SK-N-SH (cell line): Measurements from ENCODE around the gene ABCB9. TPM values are rescaled to one million over a fixed set of nuclear protein-coding genes. Genes with fewer than 3 reads are reported as not detected.
"Not testable (repeated sequence)": the region's sequence is repeated elsewhere in the genome, so short reads cannot be mapped to it uniquely, and the experiment has no call there.

Experiments
- CTCF ChIA-PET: fragments of 300-600, 350-600 bp; formaldehyde crosslinking; extraction: SDS; loops from one replicate; lab custom pipeline; 2021; lab: Yijun Ruan, JAX
- POLR2A ChIA-PET: fragments of 350-600 bp; sonication (Branson Sonifier 250); formaldehyde crosslinking; extraction: SDS; loops from one replicate; lab custom pipeline; 2020; ENCODE audit warnings: antibody characterized with exemption, inconsistent platforms; lab: Yijun Ruan, JAX
- DNase-seq: peaks from one replicate; pipeline ENCODE4 v3.0.0; 2012
- H2AFZ ChIP-seq: fragments of 200-600 bp; sonication (generic); 2 replicates; pipeline ENCODE4 v1.8.1; 2016; ENCODE audit warnings: antibody characterized with exemption, mild to moderate bottlenecking, low read depth
- H3F3A ChIP-seq: fragments of 200-600 bp; sonication (generic); replicated peaks from 2 replicates; pipeline ENCODE3; 2016; ENCODE audit warnings: antibody characterized with exemption, mild to moderate bottlenecking; ENCODE audit not compliant: insufficient read depth
- H3K27ac ChIP-seq, 2 experiments: fragments of 200-500 bp in 1 of 2; fragments of 200-600 bp in 1 of 2; sonication (Bioruptor generic) in 1 of 2; sonication (generic), shearing (Covaris generic) in 1 of 2; 2 replicates each; pipeline versions ENCODE4 v1.5.1 to v1.6.1; 2014 to 2016; ENCODE audit warnings: low read depth in 2 of 2, inconsistent platforms in 1 of 2, low read length in 1 of 2, mild to moderate bottlenecking in 1 of 2, mixed read lengths in 1 of 2
- H3K27me3 ChIP-seq: fragments of 200-600 bp; sonication (generic), shearing (Covaris generic); 2 replicates; pipeline ENCODE4 v1.6.1; 2016; ENCODE audit warnings: mixed run types; ENCODE audit not compliant: insufficient read depth
- H3K36me3 ChIP-seq, 2 experiments: fragments of 200-500 bp in 1 of 2; fragments of 200-600 bp in 1 of 2; sonication (Bioruptor generic) in 1 of 2; sonication (generic) in 1 of 2; replicated peaks in 1 of 2; 2 replicates each; pipeline versions ENCODE3 to v1.5.1; 2014 to 2016; ENCODE audit warnings: low read length in 1 of 2, mild to moderate bottlenecking in 1 of 2; ENCODE audit not compliant: insufficient read depth in 2 of 2, control insufficient read depth in 1 of 2
- H3K4me1 ChIP-seq, 2 experiments: fragments of 200-500 bp in 1 of 2; fragments of 200-600 bp in 1 of 2; sonication (Bioruptor generic) in 1 of 2; sonication (generic), shearing (Covaris generic) in 1 of 2; 2 replicates each; pipeline versions ENCODE4 v1.5.1 to v1.6.1; 2014 to 2016; ENCODE audit warnings: low read depth in 1 of 2, low read length in 1 of 2, mixed run types in 1 of 2; ENCODE audit not compliant: insufficient read depth in 2 of 2, control insufficient read depth in 1 of 2
- H3K4me2 ChIP-seq: fragments of 200-600 bp; sonication (generic), shearing (Covaris generic); 2 replicates; pipeline ENCODE4 v1.6.1; 2017; ENCODE audit warnings: mixed run types
- H3K4me3 ChIP-seq, 2 experiments: fragments of 200-500 bp in 1 of 2; fragments of 200-600 bp in 1 of 2; sonication (Bioruptor generic) in 1 of 2; sonication (generic), shearing (Covaris generic) in 1 of 2; 2 replicates each; pipeline versions ENCODE4 v1.5.1 to v1.8.1; 2014 to 2016; ENCODE audit warnings: low read depth in 2 of 2, inconsistent platforms in 1 of 2, low read length in 1 of 2, mild to moderate bottlenecking in 1 of 2, mixed read lengths in 1 of 2, moderate library complexity in 1 of 2
- H3K79me2 ChIP-seq: fragments of 200-600 bp; sonication (generic); 2 replicates; pipeline ENCODE4 v1.8.1; 2017; ENCODE audit warnings: mild to moderate bottlenecking; ENCODE audit not compliant: insufficient read depth
- H3K9ac ChIP-seq: fragments of 200-600 bp; sonication (generic); 2 replicates; pipeline ENCODE4 v1.6.1; 2017; ENCODE audit warnings: mixed run types
- H3K9me2 ChIP-seq: fragments of 200-600 bp; sonication (generic); 2 replicates; pipeline ENCODE4 v1.6.1; 2017; ENCODE audit warnings: mixed run types
- H3K9me3 ChIP-seq: fragments of 200-600 bp; sonication (generic); 2 replicates; pipeline ENCODE4 v1.6.1; 2017; ENCODE audit warnings: mixed run types, mild to moderate bottlenecking, moderate library complexity
- H4K20me1 ChIP-seq: fragments of 200-600 bp; sonication (generic); 2 replicates; pipeline ENCODE4 v1.6.1; 2017; ENCODE audit warnings: mild to moderate bottlenecking, mixed run types; ENCODE audit not compliant: insufficient read depth
- ELF1 ChIP-seq: IDR thresholded peaks from 2 replicates; pipeline ENCODE4 v1.4.0; 2012
- EP300 ChIP-seq, 2 experiments: IDR thresholded peaks; 2 replicates each; pipeline versions ENCODE4 v1.4.0 to v1.6.1; 2012; ENCODE audit warnings: borderline replicate concordance in 1 of 2, low read depth in 1 of 2, low read length in 1 of 2
- EZH2phosphoT487 ChIP-seq: fragments of 200-600 bp; sonication (generic); IDR thresholded peaks from 2 replicates; pipeline ENCODE4 v1.6.1; 2017; ENCODE audit warnings: low read depth, mixed run types, mild to moderate bottlenecking, antibody characterized with exemption, moderate library complexity, borderline replicate concordance
- JUND ChIP-seq: IDR thresholded peaks from 2 replicates; pipeline ENCODE4 v1.4.0; 2012
- MAX ChIP-seq: IDR thresholded peaks from 2 replicates; pipeline ENCODE4 v1.4.0; 2012; ENCODE audit warnings: low read depth
- MEF2A ChIP-seq: IDR thresholded peaks from 2 replicates; pipeline ENCODE4 v1.4.0; 2012; ENCODE audit warnings: low read depth, borderline replicate concordance
- RAD21 ChIP-seq: IDR thresholded peaks from 2 replicates; pipeline ENCODE4 v1.6.1; 2012; ENCODE audit warnings: mild to moderate bottlenecking, low read length
- RXRA ChIP-seq: IDR thresholded peaks from 2 replicates; pipeline ENCODE4 v1.4.0; 2012; ENCODE audit warnings: low read depth, mild to moderate bottlenecking, borderline replicate concordance
- SIN3A ChIP-seq: IDR thresholded peaks from 2 replicates; pipeline ENCODE4 v1.6.1; 2012; ENCODE audit warnings: low read depth, mild to moderate bottlenecking, low read length, moderate library complexity, borderline replicate concordance
- SMC3 ChIP-seq: IDR thresholded peaks from 2 replicates; pipeline ENCODE4 v1.6.1; 2012; ENCODE audit warnings: low read depth, low read length, improper control_type of control experiment
- TCF12 ChIP-seq: IDR thresholded peaks from 2 replicates; pipeline ENCODE4 v1.4.0; 2012
- TEAD4 ChIP-seq: IDR thresholded peaks from 2 replicates; pipeline ENCODE4 v1.4.0; 2012; ENCODE audit warnings: mild to moderate bottlenecking, borderline replicate concordance; ENCODE audit not compliant: insufficient read depth
- USF2 ChIP-seq: fragments of 150-350 bp; IDR thresholded peaks from 2 replicates; pipeline ENCODE4 v1.6.1; 2017; ENCODE audit warnings: antibody characterized with exemption, low read length, low read depth, borderline replicate concordance
- WGBS: methylation state at CpG from one replicate; pipeline ENCODE4 v1.1.6; 2017; ENCODE audit warnings: low lambda C conversion rate; 5-methylcytosine and 5-hydroxymethylcytosine counted together
- polyA plus RNA-seq, 3 experiments: library from polyadenylated mRNA; depleted of rRNA; stranded (reverse); fragments of >200 nt; gene quantifications; 2 replicates each; pipeline ENCODE4 v1.2.3, GENCODE V29; 2012
- TF ChIP-seq, protein P1 (sequence below): fragments of 200-600 bp; sonication (generic); IDR thresholded peaks from 2 replicates; pipeline ENCODE4 v1.6.1; 2017; ENCODE audit warnings: antibody characterized with exemption, mild to moderate bottlenecking, moderate library complexity

Gene ABCB9
- polyA plus RNA-seq, 1 of the 3 experiments (the other 2 are of a cell fraction) = 6.2 TPM

- no peak for TF ChIP-seq MAX
- TF ChIP-seq SIN3A = no peak
- no peak for TF ChIP-seq EP300 (IDR thresholded peaks at IDR 0.05; ENCODE audit: borderline replicate concordance in 1 of 2, low read depth in 1 of 2, low read length in 1 of 2)
- Histone ChIP-seq H3F3A (no peaks in the 10 kb centered on the region), H3K4me3 (no peak overlapping the region), H3K27me3 (no peaks in the 10 kb centered on the region), H3K9ac (no peak overlapping the region), H3K4me2 (no peak overlapping the region), H3K27ac (no peak overlapping the region; a peak in 1 of 4 replicates), H3K79me2 (no peaks in the 10 kb centered on the region), H2AFZ (no peak overlapping the region), H3K9me2 (no peaks in the 10 kb centered on the region), H3K9me3 (no peaks in the 10 kb centered on the region), H3K4me1 (peaks cover 0 to 7% of the 10 kb centered on the region in 2 experiments; a peak in 1 of 4 replicates), H3K36me3 (no peaks in the 10 kb centered on the region), H4K20me1 (no peaks in the 10 kb centered on the region)
- CTCF ChIA-PET = interaction anchor here (2.2 kb wide), 1 partner anchor 43 kb away, joined by 6 read pairs; no protein-coding TSS in a partner anchor
- 71% methylated on average over 12 of the region's 12 CpGs for WGBS
- peak; percentile 69 for DNase-seq
- POLR2A ChIA-PET = no interaction called here
Measured at GRCh38 chr12:122909442-122910288, 56.6 kb downstream of the ABCB9 start.

- Histone ChIP-seq H4K20me1 (no peaks in the 10 kb centered on the region), H3K27ac (no peak overlapping the region)
- DNase-seq = no peak
- TF ChIP-seq JUND = no peak
- no peak for TF ChIP-seq MEF2A
- TF ChIP-seq TEAD4 = no peak
- TF ChIP-seq EZH2phosphoT487 = no peak
- TF ChIP-seq, protein P1, sequence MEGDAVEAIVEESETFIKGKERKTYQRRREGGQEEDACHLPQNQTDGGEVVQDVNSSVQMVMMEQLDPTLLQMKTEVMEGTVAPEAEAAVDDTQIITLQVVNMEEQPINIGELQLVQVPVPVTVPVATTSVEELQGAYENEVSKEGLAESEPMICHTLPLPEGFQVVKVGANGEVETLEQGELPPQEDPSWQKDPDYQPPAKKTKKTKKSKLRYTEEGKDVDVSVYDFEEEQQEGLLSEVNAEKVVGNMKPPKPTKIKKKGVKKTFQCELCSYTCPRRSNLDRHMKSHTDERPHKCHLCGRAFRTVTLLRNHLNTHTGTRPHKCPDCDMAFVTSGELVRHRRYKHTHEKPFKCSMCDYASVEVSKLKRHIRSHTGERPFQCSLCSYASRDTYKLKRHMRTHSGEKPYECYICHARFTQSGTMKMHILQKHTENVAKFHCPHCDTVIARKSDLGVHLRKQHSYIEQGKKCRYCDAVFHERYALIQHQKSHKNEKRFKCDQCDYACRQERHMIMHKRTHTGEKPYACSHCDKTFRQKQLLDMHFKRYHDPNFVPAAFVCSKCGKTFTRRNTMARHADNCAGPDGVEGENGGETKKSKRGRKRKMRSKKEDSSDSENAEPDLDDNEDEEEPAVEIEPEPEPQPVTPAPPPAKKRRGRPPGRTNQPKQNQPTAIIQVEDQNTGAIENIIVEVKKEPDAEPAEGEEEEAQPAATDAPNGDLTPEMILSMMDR = no peak
- TF ChIP-seq RAD21 = no peak
- no peak for TF ChIP-seq TCF12
- TF ChIP-seq MAX = no peak
- TF ChIP-seq SMC3 = no peak
- no peak for TF ChIP-seq RXRA
- TF ChIP-seq USF2 = no peak
- no peak for TF ChIP-seq ELF1
- TF ChIP-seq, all 33 proteins: peak for 0
- H3K4me3 ChIP-seq = no peak overlapping the region
- no peak overlapping the region for H2AFZ ChIP-seq
- POLR2A ChIA-PET = no interaction called here
- peaks cover 0 to 7% of the 10 kb centered on the region in 2 experiments; a peak in 1 of 4 replicates for H3K4me1 ChIP-seq
- no peaks in the 10 kb centered on the region for H3K36me3 ChIP-seq
- no peaks in the 10 kb centered on the region for H3K9me2 ChIP-seq
- no peaks in the 10 kb centered on the region for H3K9me3 ChIP-seq
- WGBS = 94% methylated on average over 6 of the region's 6 CpGs
- H3K79me2 ChIP-seq = no peaks in the 10 kb centered on the region
- CTCF ChIA-PET = interaction anchor here (1.3 to 2.2 kb wide), 2 partner anchors 44 to 48 kb away, joined by 3 to 6 read pairs; no protein-coding TSS in a partner anchor
- no peaks in the 10 kb centered on the region for H3F3A ChIP-seq
- no peak overlapping the region for H3K9ac ChIP-seq
- H3K4me2 ChIP-seq = no peak overlapping the region
- H3K27me3 ChIP-seq = no peaks in the 10 kb centered on the region
Measured at GRCh38 chr12:122908915-122909314, 57.3 kb downstream of the ABCB9 start.

DNA sequence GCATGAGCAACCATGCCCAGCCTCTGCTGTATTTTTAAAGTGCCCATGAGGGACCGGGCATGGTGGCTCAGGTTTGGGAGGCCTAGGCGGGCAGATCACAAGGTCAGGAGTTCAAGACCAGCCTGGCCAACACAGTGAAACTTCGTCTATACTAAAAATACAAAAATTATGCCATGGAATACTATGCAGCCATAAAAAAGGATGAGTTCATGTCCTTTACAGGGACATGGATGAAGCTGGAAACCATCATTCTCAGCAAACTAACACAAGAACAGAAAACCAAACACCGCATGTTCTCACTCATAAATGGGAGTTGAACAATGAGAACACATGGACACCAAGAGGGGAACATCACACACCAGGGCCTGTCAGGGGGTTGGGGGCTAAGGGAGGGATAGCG lies 61.0 kb downstream of the ABCB9 start:
- H3K27ac ChIP-seq, H3F3A ChIP-seq, H3K79me2 ChIP-seq, POLR2A ChIA-PET, CTCF ChIA-PET, H3K9me2 ChIP-seq, H3K9ac ChIP-seq, H3K27me3 ChIP-seq, H3K4me2 ChIP-seq, H3K4me3 ChIP-seq, DNase-seq, H3K9me3 ChIP-seq, H3K36me3 ChIP-seq, H2AFZ ChIP-seq, H3K4me1 ChIP-seq, H4K20me1 ChIP-seq: not testable (repeated sequence)
- 66% methylated on average over 5 of the region's 5 CpGs for WGBS
